IMR-90 (cell line): ENCODE data around the gene SARM1. TPM values are rescaled to one million over a fixed set of nuclear protein-coding genes. Genes with fewer than 3 reads are reported as not detected.

Experiments
- ATAC-seq: fragments of 200-7000 bp; cut with Tn5 transposase; 2 replicates; pipeline ENCODE4 v1.9.1; 2020; ENCODE audit warnings: low read depth, mild to moderate bottlenecking, moderate library complexity
- BruUV-seq: library from RNA; stranded (reverse); fragments of 400-500 nt; replicated peaks from 2 replicates; lab custom pipeline; 2021; lab: Mats Ljungman, UMichigan
- CTCF ChIA-PET: fragments of 300-600 bp; formaldehyde crosslinking; extraction: SDS; loops from one replicate; lab custom pipeline; 2021; ENCODE audit warnings: antibody characterized with exemption; lab: Yijun Ruan, JAX
- POLR2A ChIA-PET: fragments of 300-600 bp; sonication (Branson Sonifier 250); formaldehyde crosslinking; loops from one replicate; lab custom pipeline; 2022; ENCODE audit warnings: antibody characterized with exemption; ENCODE audit not compliant: unreplicated experiment; lab: Charles Lee
- DNase-seq: peaks from one replicate; pipeline ENCODE4 v3.0.0; 2013
- H2AFZ ChIP-seq: replicated peaks from 2 replicates; pipeline ENCODE3; 2013; ENCODE audit warnings: low read length, mild to moderate bottlenecking; ENCODE audit not compliant: poor library complexity
- H2AK5ac ChIP-seq: 2 replicates; pipeline ENCODE4 v1.6.1; 2013; ENCODE audit warnings: low read depth, low read length, inconsistent platforms
- H2AK9ac ChIP-seq: replicated peaks from 2 replicates; pipeline ENCODE3; 2013; ENCODE audit warnings: mild to moderate bottlenecking, low read depth, low read length, moderate library complexity; ENCODE audit not compliant: poor library complexity
- H2BK120ac ChIP-seq: 2 replicates; pipeline ENCODE4 v1.6.1; 2013; ENCODE audit warnings: low read depth, low read length, inconsistent platforms
- H2BK15ac ChIP-seq: 3 replicates; pipeline ENCODE4 v1.6.1; 2013; ENCODE audit warnings: low read depth, low read length, inconsistent platforms
- H2BK20ac ChIP-seq: 2 replicates; pipeline ENCODE4 v1.6.1; 2013; ENCODE audit warnings: low read depth, mild to moderate bottlenecking, inconsistent platforms, low read length, moderate library complexity
- H2BK5ac ChIP-seq: 2 replicates; pipeline ENCODE4 v1.6.1; 2013; ENCODE audit warnings: mild to moderate bottlenecking, low read depth, low read length, inconsistent platforms; ENCODE audit not compliant: poor library complexity, severe bottlenecking
- H3K14ac ChIP-seq: replicated peaks from 2 replicates; pipeline ENCODE4 v1.6.1; 2013; ENCODE audit warnings: low read depth, low read length, inconsistent platforms
- H3K18ac ChIP-seq: 2 replicates; pipeline ENCODE4 v1.6.1; 2013; ENCODE audit warnings: low read depth, low read length, control low read depth
- H3K23ac ChIP-seq: 2 replicates; pipeline ENCODE4 v1.6.1; 2013; ENCODE audit warnings: low read depth, low read length, inconsistent platforms
- H3K27ac ChIP-seq: 2 replicates; pipeline ENCODE4 v1.5.1; 2013; ENCODE audit warnings: mild to moderate bottlenecking, control low read depth, low read length; ENCODE audit not compliant: insufficient read depth
- H3K27me3 ChIP-seq: 2 replicates; pipeline ENCODE4 v1.6.1; 2013; ENCODE audit warnings: low read length; ENCODE audit not compliant: control insufficient read depth, insufficient read depth
- H3K36me3 ChIP-seq: 2 replicates; pipeline ENCODE4 v1.6.1; 2013; ENCODE audit warnings: low read length, mixed read lengths; ENCODE audit not compliant: control insufficient read depth, insufficient read depth
- H3K4ac ChIP-seq: 2 replicates; pipeline ENCODE4 v1.6.1; 2013; ENCODE audit warnings: low read depth, low read length, inconsistent platforms
- H3K4me1 ChIP-seq: 2 replicates; pipeline ENCODE4 v1.6.1; 2013; ENCODE audit warnings: low read length, mixed read lengths; ENCODE audit not compliant: control insufficient read depth, insufficient read depth
- H3K4me2 ChIP-seq: 2 replicates; pipeline ENCODE4 v1.6.1; 2013; ENCODE audit warnings: low read depth, mild to moderate bottlenecking, control low read depth, low read length, moderate library complexity
- H3K4me3 ChIP-seq: 2 replicates; pipeline ENCODE4 v1.5.1; 2013; ENCODE audit warnings: low read depth, mild to moderate bottlenecking, control low read depth, low read length, moderate library complexity; ENCODE audit not compliant: insufficient read depth
- H3K56ac ChIP-seq: 2 replicates; pipeline ENCODE4 v1.6.1; 2013; ENCODE audit warnings: low read length, inconsistent platforms; ENCODE audit not compliant: insufficient read depth; ENCODE audit errors: extremely low read depth
- H3K79me1 ChIP-seq, 2 experiments: 2 replicates each; pipeline ENCODE4 v1.6.1; 2013; ENCODE audit warnings: low read length in 2 of 2, inconsistent platforms in 1 of 2, low read depth in 1 of 2
- H3K9ac ChIP-seq: 2 replicates; pipeline ENCODE4 v1.6.1; 2013; ENCODE audit warnings: low read depth, low read length, control low read depth
- H3K9me1 ChIP-seq: 2 replicates; pipeline ENCODE4 v1.6.1; 2013; ENCODE audit warnings: low read length, inconsistent platforms; ENCODE audit not compliant: insufficient read depth
- H3K9me3 ChIP-seq: 2 replicates; pipeline ENCODE4 v1.6.1; 2013; ENCODE audit warnings: low read length; ENCODE audit not compliant: control insufficient read depth, insufficient read depth
- H4K20me1 ChIP-seq: 2 replicates; pipeline ENCODE4 v1.6.1; 2013; ENCODE audit warnings: low read length, inconsistent platforms; ENCODE audit not compliant: insufficient read depth
- H4K5ac ChIP-seq: 2 replicates; pipeline ENCODE4 v1.6.1; 2013; ENCODE audit warnings: mild to moderate bottlenecking, low read depth, low read length, control low read depth
- H4K8ac ChIP-seq, 2 experiments: 2 replicates each; pipeline ENCODE4 v1.6.1; 2013; ENCODE audit warnings: low read depth in 2 of 2, low read length in 2 of 2, control low read depth in 1 of 2, inconsistent platforms in 1 of 2
- H4K91ac ChIP-seq: 2 replicates; pipeline ENCODE4 v1.6.1; 2013; ENCODE audit warnings: low read depth, low read length, inconsistent platforms; ENCODE audit not compliant: insufficient read depth
- MXI1 ChIP-seq: IDR thresholded peaks from 2 replicates; pipeline ENCODE4 v1.6.1; 2012; ENCODE audit warnings: low read depth, mild to moderate bottlenecking, low read length, moderate library complexity, borderline replicate concordance
- RCOR1 ChIP-seq: IDR thresholded peaks from 2 replicates; pipeline ENCODE4 v1.6.1; 2012; ENCODE audit warnings: mild to moderate bottlenecking, low read length, improper control_type of control experiment; ENCODE audit not compliant: insufficient replicate concordance
- SMC3 ChIP-seq: fragments of 150-350 bp; IDR thresholded peaks from 2 replicates; pipeline ENCODE4 v1.6.1; 2016; ENCODE audit warnings: low read depth, mild to moderate bottlenecking, antibody characterized with exemption, low read length, moderate library complexity
- WGBS, 2 experiments: methylation state at CpG; one replicate each; pipeline versions ENCODE4 v1.1.5 to v1.1.7; 2013; ENCODE audit warnings: missing lambda C conversion rate in 2 of 2; ENCODE audit not compliant: insufficient read length in 1 of 2; ENCODE audit errors: extremely low coverage in 2 of 2; 5-methylcytosine and 5-hydroxymethylcytosine counted together
- dilution Hi-C: fragments of 300-500 bp; cut with HindIII; formaldehyde crosslinking; loops from one replicate; pipeline ENCODE4 v1.14.3; 2018; ENCODE audit warnings: low sequenced_read_pairs; ENCODE audit not compliant: unreplicated experiment
- in situ Hi-C: fragments of 300-500 bp; cut with MboI; formaldehyde crosslinking; loops from 3 replicates; pipeline ENCODE4 v1.14.3; 2019; ENCODE audit warnings: low sequenced_read_pairs, inconsistent platforms, mixed read lengths
- intact Hi-C: fragments of 100-400 bp; cut with micrococcal nuclease; formaldehyde crosslinking; loops from 2 replicates; pipeline ENCODE4 v1.10.0; 2022
- polyA plus RNA-seq, 3 experiments: library from polyadenylated mRNA; depleted of rRNA; stranded (reverse); fragments of >200 nt; gene quantifications; 2 replicates each; pipeline ENCODE4 v1.2.3, GENCODE V29; 2012; ENCODE audit warnings: low replicate concordance in 1 of 3
- total RNA-seq: library from RNA; depleted of rRNA; stranded (reverse); fragments of >200 nt; gene quantifications from 2 replicates; pipeline ENCODE4 v1.2.3, GENCODE V29; 2012
- TF ChIP-seq, protein P1 (sequence below): fragments of 150-350 bp; IDR thresholded peaks from 2 replicates; pipeline ENCODE4 v1.6.1; 2017; ENCODE audit warnings: mild to moderate bottlenecking, antibody characterized with exemption, low read length, low read depth

Gene SARM1
- total and polyA plus RNA-seq, 2 of the 4 experiments (the other 2 are of a cell fraction): 3.4 to 11.4 TPM

DNA sequence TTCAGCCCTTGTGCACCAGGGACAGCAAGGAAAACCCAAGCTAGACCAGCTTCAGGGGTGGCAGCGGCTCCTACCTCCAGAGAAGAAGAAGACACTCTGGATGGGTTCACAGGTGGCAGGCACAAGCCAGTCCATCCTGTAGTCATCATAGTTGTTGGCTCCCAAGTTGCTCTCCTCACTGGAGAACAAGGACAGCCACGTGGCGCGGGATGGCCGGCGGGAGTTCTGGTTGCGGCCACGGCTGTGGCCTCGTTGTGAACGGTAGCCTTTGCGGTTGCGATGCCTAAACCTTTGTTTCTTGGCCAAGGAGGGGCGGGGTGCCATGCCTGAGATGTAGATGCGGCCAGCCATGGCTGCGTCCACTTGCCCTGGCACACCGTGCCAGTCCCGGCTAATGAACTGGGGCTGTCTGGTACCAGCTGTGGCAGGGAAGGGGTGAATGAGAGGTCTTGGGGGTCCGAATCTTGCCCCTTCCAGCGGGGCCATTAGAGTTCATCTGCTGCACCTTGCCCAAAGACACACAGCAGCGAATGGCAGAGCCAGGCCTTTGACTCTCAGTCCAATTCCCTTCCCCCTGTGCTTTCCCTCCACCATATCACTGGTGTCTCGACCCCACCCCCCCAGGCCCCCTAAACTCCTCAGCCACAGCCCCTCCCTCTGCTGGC lies 3.7 kb upstream of the SARM1 start:
- no peak overlapping the region for H3K4me3 ChIP-seq
- no peak overlapping the region for H4K91ac ChIP-seq
- H4K5ac ChIP-seq: no peak overlapping the region
- peaks cover 17% of the 10 kb centered on the region for H3K9me1 ChIP-seq
- DNase-seq: no peak
- no peak overlapping the region for H3K9ac ChIP-seq
- peaks cover 6% of the 10 kb centered on the region for H3K36me3 ChIP-seq
- H3K18ac ChIP-seq: no peak overlapping the region
- peaks cover 8% of the 10 kb centered on the region for H4K20me1 ChIP-seq
- H4K8ac ChIP-seq: no peak overlapping the region
- no peak overlapping the region for H3K23ac ChIP-seq
- no TSS peak for BruUV-seq
- no peak overlapping the region for H2BK20ac ChIP-seq
- intact Hi-C loops: no loop called here
- H2BK5ac ChIP-seq: no peak overlapping the region
- no peaks in the 10 kb centered on the region for H3K27me3 ChIP-seq
- peaks cover 5% of the 10 kb centered on the region in 2 experiments; a peak in 3 of 4 replicates for H3K79me1 ChIP-seq
- WGBS, 2 experiments: 88% methylated on average over 12 of the region's 21 CpGs; no CpG with 5 or more reads in 1 of the 2 experiments
- H3K9me3 ChIP-seq: no peaks in the 10 kb centered on the region
- ChIA-PET POLR2A (no interaction called here), CTCF (no interaction called here)
- no peak overlapping the region for H3K14ac ChIP-seq
- H3K4me1 ChIP-seq: peaks cover 11% of the 10 kb centered on the region; the same call in 1 of the 2 replicates
- H3K56ac ChIP-seq: no peak overlapping the region
- no peak overlapping the region for H3K27ac ChIP-seq
- in situ Hi-C loops: no loop called here
- H3K4me2 ChIP-seq: no peak overlapping the region
- H3K4ac ChIP-seq: no peak overlapping the region
- no peak overlapping the region for H2BK120ac ChIP-seq
- H2BK15ac ChIP-seq: no peak overlapping the region
- H2AK5ac ChIP-seq: no peak overlapping the region
- TF ChIP-seq, protein P1, sequence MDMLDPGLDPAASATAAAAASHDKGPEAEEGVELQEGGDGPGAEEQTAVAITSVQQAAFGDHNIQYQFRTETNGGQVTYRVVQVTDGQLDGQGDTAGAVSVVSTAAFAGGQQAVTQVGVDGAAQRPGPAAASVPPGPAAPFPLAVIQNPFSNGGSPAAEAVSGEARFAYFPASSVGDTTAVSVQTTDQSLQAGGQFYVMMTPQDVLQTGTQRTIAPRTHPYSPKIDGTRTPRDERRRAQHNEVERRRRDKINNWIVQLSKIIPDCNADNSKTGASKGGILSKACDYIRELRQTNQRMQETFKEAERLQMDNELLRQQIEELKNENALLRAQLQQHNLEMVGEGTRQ: no peak
- TF ChIP-seq SMC3 (no peak), RCOR1 (no peak), MXI1 (no peak)
- dilution Hi-C loops: no loop called here
- no peak for ATAC-seq
- H2AFZ ChIP-seq: no peak overlapping the region
- H2AK9ac ChIP-seq: no peak overlapping the region
